ENCODE results near the gene PROSER1. TPM values are rescaled to one million over a fixed set of nuclear protein-coding genes. Genes with fewer than 3 reads are reported as not detected.

PROSER1 gene
- total RNA-seq, 1 donor from 2014 or later = 57.8 TPM

- H3K4me1 Mint-ChIP-seq = peaks cover 2% of the 10 kb centered on the region
- ATAC-seq (ENCODE audit: low read depth) = no peak
- intact Hi-C loops (cut with micrococcal nuclease) = no loop called here
- H3K27me3 Mint-ChIP-seq = no peaks in the 10 kb centered on the region
- no peak overlapping the region for H3K4me3 Mint-ChIP-seq
- peaks cover 33% of the 10 kb centered on the region for H3K36me3 Mint-ChIP-seq (ENCODE audit: low read depth)
- DNase-seq = no peak
- ChIA-PET POLR2A (no interaction called here), CTCF (no interaction called here)
- no peaks in the 10 kb centered on the region for H3K9me3 Mint-ChIP-seq
- H3K27ac Mint-ChIP-seq = no peak overlapping the region
- TF ChIP-seq CTCF (IDR thresholded peaks at IDR 0.05) = no peak
These were observed 11.4 kb upstream of the PROSER1 start for GRCh38 chr13:39049274-39049673.

GRCh38 chr13:39048806-39049205 lies 10.9 kb upstream of the PROSER1 start:
- peaks cover 36% of the 10 kb centered on the region for H3K36me3 Mint-ChIP-seq (ENCODE audit: low read depth)

DNA sequence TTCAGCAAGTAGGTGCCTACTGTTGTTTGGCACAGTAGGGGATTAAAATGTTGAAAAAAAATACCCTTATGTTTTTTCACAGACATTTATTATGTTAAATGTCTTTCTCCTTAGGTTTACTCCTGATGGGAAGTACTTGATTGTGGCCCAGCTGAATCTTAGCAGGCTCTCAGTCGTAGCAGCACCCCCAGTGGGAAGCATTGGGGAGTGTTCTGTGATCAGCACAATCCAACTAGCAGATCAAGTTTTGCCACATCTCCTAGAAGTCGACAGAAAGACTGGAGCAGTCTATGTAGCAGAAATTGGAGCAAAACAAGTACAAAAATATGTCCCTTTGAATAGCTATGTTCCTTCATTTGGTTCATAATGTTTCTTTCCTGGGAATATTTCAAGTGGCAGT lies 9.7 kb upstream of the PROSER1 start:
- TF ChIP-seq CTCF (IDR thresholded peaks at IDR 0.05) = no peak
- Mint-ChIP-seq H3K27ac (no peak overlapping the region), H3K27me3 (no peaks in the 10 kb centered on the region), H3K9me3 (no peaks in the 10 kb centered on the region), H3K4me1 (no peaks in the 10 kb centered on the region), H3K4me3 (no peak overlapping the region), H3K36me3 (ENCODE audit: low read depth) (peaks cover 40% of the 10 kb centered on the region)
- no peak for DNase-seq
- POLR2A ChIA-PET = interaction anchor here (1.0 kb wide), 1 partner anchor 15 kb away, joined by 3 read pairs; no protein-coding TSS in a partner anchor
- CTCF ChIA-PET = interaction anchor here (1.0 kb wide), 1 partner anchor 564 kb away, joined by 3 read pairs; no protein-coding TSS in a partner anchor
- no peak for ATAC-seq (ENCODE audit: low read depth)
- intact Hi-C loops (cut with micrococcal nuclease) = no loop called here

More at GRCh38 chr13:39048806-39049205, 10.9 kb upstream of the PROSER1 start:
- ATAC-seq (ENCODE audit: low read depth) (no peak), DNase-seq (no peak)
- Mint-ChIP-seq H3K9me3 (no peaks in the 10 kb centered on the region), H3K4me3 (no peak overlapping the region), H3K27me3 (no peaks in the 10 kb centered on the region), H3K27ac (no peak overlapping the region), H3K4me1 (no peaks in the 10 kb centered on the region)
- intact Hi-C loops (cut with micrococcal nuclease) = no loop called here
- no peak for TF ChIP-seq CTCF (IDR thresholded peaks at IDR 0.05)
- ChIA-PET POLR2A (no interaction called here), CTCF (interaction anchor here (0.5 kb wide), 1 partner anchor 131 kb away, joined by 3 read pairs; no protein-coding TSS in a partner anchor)

GRCh38 chr13:39044536-39044935 lies 6.6 kb upstream of the PROSER1 start:
- H3K4me3 Mint-ChIP-seq = no peak overlapping the region
- peaks cover 3% of the 10 kb centered on the region for H3K4me1 Mint-ChIP-seq
- H3K9me3 Mint-ChIP-seq = no peaks in the 10 kb centered on the region
- no peak for DNase-seq
- TF ChIP-seq CTCF (IDR thresholded peaks at IDR 0.05) = no peak
- H3K27me3 Mint-ChIP-seq = no peaks in the 10 kb centered on the region
- H3K27ac Mint-ChIP-seq = no peak overlapping the region
- peaks cover 44% of the 10 kb centered on the region for H3K36me3 Mint-ChIP-seq (ENCODE audit: low read depth)
- no peak for ATAC-seq (ENCODE audit: low read depth)
- intact Hi-C loops (cut with micrococcal nuclease) = no loop called here
- ChIA-PET POLR2A (no interaction called here), CTCF (no interaction called here)

DNA sequence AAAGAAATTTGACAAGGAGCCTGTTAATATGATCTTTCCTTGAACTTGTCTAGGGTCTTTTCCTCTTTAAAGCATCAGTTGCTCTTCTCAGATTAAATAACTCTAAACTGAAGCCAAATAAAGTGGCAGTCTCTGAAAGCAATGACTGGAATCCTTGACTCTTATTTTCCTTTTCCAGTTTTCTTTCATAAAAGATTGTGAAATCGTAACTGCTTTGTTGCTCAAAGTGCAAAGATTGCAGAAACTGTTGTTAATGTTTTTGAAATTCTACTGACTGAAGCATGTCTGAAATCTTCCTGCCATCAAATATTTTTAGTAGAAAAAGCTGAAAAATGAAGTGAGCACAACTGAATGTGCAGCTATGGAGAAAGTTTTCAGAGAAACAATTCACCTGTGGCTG lies 2.3 kb upstream of the PROSER1 start:
- intact Hi-C loops (cut with micrococcal nuclease) = no loop called here
- POLR2A ChIA-PET = no interaction called here
- Mint-ChIP-seq H3K4me1 (peaks cover 32% of the 10 kb centered on the region), H3K4me3 (no peak overlapping the region), H3K9me3 (no peaks in the 10 kb centered on the region), H3K27ac (no peak overlapping the region), H3K27me3 (no peaks in the 10 kb centered on the region), H3K36me3 (ENCODE audit: low read depth) (peaks cover 35% of the 10 kb centered on the region)
- ATAC-seq (ENCODE audit: low read depth) (no peak), DNase-seq (no peak)
- TF ChIP-seq CTCF (IDR thresholded peaks at IDR 0.05) = no peak
- CTCF ChIA-PET = no interaction called here
